HG02588 (cell line): ENCODE data around the gene RAD52.

Experiments
- ATAC-seq: cut with Tn5 transposase; IDR thresholded peaks from one replicate; pipeline ENCODE4 v1.9.1; 2021; ENCODE audit warnings: mild to moderate bottlenecking, moderate library complexity; ENCODE audit not compliant: unreplicated experiment

Gene RAD52

GRCh38 chr12:949453-950191 is at the start of gene RAD52:
TSS of gene RAD52 (minus strand) at chr12:949694. CDS start at chr12:933058, 16,636 bp downstream.
- peak; percentile 78 for ATAC-seq

GRCh38 chr12:998020-998874 is 48.8 kb upstream of the RAD52 start:
- ATAC-seq, result no peak

- ATAC-seq, result no peak
Measured at GRCh38 chr12:997505-997904, 48.0 kb upstream of the RAD52 start.

- no peak for ATAC-seq
Measured at GRCh38 chr12:996881-997280, 47.4 kb upstream of the RAD52 start.

GRCh38 chr12:992647-993046 is 43.2 kb upstream of the RAD52 start:
- no peak for ATAC-seq

GRCh38 chr12:991350-992333 is 42.1 kb upstream of the RAD52 start:
- no peak for ATAC-seq

- ATAC-seq, result peak; percentile 87
Measured at GRCh38 chr12:990661-991349, 41.3 kb upstream of the RAD52 start, which contains the start of gene ERC1. TSS of gene ERC1 (plus strand) at chr12:991223. CDS start at chr12:1027904, 36,681 bp downstream.

- peak; percentile 17 for ATAC-seq
Measured at GRCh38 chr12:989751-990660, 40.5 kb upstream of the RAD52 start.

- no peak for ATAC-seq
Measured at GRCh38 chr12:989051-989450, 39.6 kb upstream of the RAD52 start.

- no peak for ATAC-seq
Measured at GRCh38 chr12:988646-989045, 39.2 kb upstream of the RAD52 start.

- ATAC-seq, result no peak
Measured at GRCh38 chr12:981961-982360, 32.5 kb upstream of the RAD52 start.

GRCh38 chr12:981176-981828 is 31.8 kb upstream of the RAD52 start:
- ATAC-seq, result no peak

- no peak for ATAC-seq
Measured at GRCh38 chr12:979349-979748, 29.9 kb upstream of the RAD52 start.

- no peak for ATAC-seq
Measured at GRCh38 chr12:977156-977555, 27.7 kb upstream of the RAD52 start.

- ATAC-seq, result no peak
Measured at GRCh38 chr12:976644-977043, 27.1 kb upstream of the RAD52 start.

GRCh38 chr12:974271-974862 is 24.9 kb upstream of the RAD52 start:
- ATAC-seq, result no peak

GRCh38 chr12:971991-972390 is 22.5 kb upstream of the RAD52 start:
- ATAC-seq, result no peak

GRCh38 chr12:969821-970220 is 20.3 kb upstream of the RAD52 start:
- ATAC-seq, result no peak
